ENCODE results near the gene CD8B. TPM values are rescaled to one million over a fixed set of nuclear protein-coding genes. Genes with fewer than 3 reads are reported as not detected.
"Not testable (repeated sequence)": the region's sequence is repeated elsewhere in the genome, so short reads cannot be mapped to it uniquely, and the experiment has no call there.

The CD8B gene
- not detected in 2 replicates for total RNA-seq (2014; rRNA removed; shearing (Covaris generic); ENCODE audit: low replicate concordance)

- not testable (repeated sequence) for H3K4me3 ChIP-seq, H3K27me3 ChIP-seq, H3K36me3 ChIP-seq, DNase-seq, H3K9me3 ChIP-seq
Measured at GRCh38 chr2:86861628-86862379, at the start of gene CD8B. Gene CD8B, minus strand, starts transcription at chr2:86861886. Its CDS starts 21 bp downstream, at chr2:86861865.

GRCh38 chr2:86905868-86906267 lies 44.2 kb upstream of the CD8B start:
- H3K9me3 ChIP-seq, H3K27me3 ChIP-seq: not testable (repeated sequence)

GRCh38 chr2:86900687-86901086 lies 39.0 kb upstream of the CD8B start:
- not testable (repeated sequence) for H3K36me3 ChIP-seq, H3K4me3 ChIP-seq, DNase-seq, H3K9me3 ChIP-seq, H3K27me3 ChIP-seq

More at GRCh38 chr2:86905868-86906267, 44.2 kb upstream of the CD8B start:
- H3K36me3 ChIP-seq, H3K4me3 ChIP-seq, DNase-seq: not testable (repeated sequence)

- DNase-seq, H3K27me3 ChIP-seq: not testable (repeated sequence)
Measured at GRCh38 chr2:86886026-86886425, 24.3 kb upstream of the CD8B start.

GRCh38 chr2:86882865-86883264 lies 21.2 kb upstream of the CD8B start:
- H3K4me3 ChIP-seq, DNase-seq, H3K9me3 ChIP-seq, H3K27me3 ChIP-seq, H3K36me3 ChIP-seq: not testable (repeated sequence)

More at GRCh38 chr2:86886026-86886425, 24.3 kb upstream of the CD8B start:
- H3K4me3 ChIP-seq, H3K36me3 ChIP-seq, H3K9me3 ChIP-seq: not testable (repeated sequence)

- not testable (repeated sequence) for DNase-seq, H3K27me3 ChIP-seq, H3K9me3 ChIP-seq, H3K36me3 ChIP-seq, H3K4me3 ChIP-seq
Measured at GRCh38 chr2:86882118-86882665, 20.5 kb upstream of the CD8B start.

- H3K36me3 ChIP-seq, H3K4me3 ChIP-seq, H3K9me3 ChIP-seq, DNase-seq, H3K27me3 ChIP-seq: not testable (repeated sequence)
Measured at GRCh38 chr2:86878986-86879385, 17.3 kb upstream of the CD8B start.

- not testable (repeated sequence) for H3K36me3 ChIP-seq, H3K27me3 ChIP-seq, H3K4me3 ChIP-seq, H3K9me3 ChIP-seq, DNase-seq
Measured at GRCh38 chr2:86870941-86871340, 9.3 kb upstream of the CD8B start.

- H3K4me3 ChIP-seq, H3K9me3 ChIP-seq, H3K27me3 ChIP-seq, DNase-seq, H3K36me3 ChIP-seq: not testable (repeated sequence)
Measured at GRCh38 chr2:86868895-86869468, 7.3 kb upstream of the CD8B start.

- not testable (repeated sequence) for H3K4me3 ChIP-seq, DNase-seq, H3K27me3 ChIP-seq, H3K36me3 ChIP-seq, H3K9me3 ChIP-seq
Measured at GRCh38 chr2:86862380-86862703, 656 bp upstream of the CD8B start.

GRCh38 chr2:86861175-86861574 lies 511 bp downstream of the CD8B start:
- not testable (repeated sequence) for H3K4me3 ChIP-seq, H3K36me3 ChIP-seq, H3K27me3 ChIP-seq, H3K9me3 ChIP-seq, DNase-seq

- not testable (repeated sequence) for H3K27me3 ChIP-seq, DNase-seq, H3K9me3 ChIP-seq, H3K4me3 ChIP-seq, H3K36me3 ChIP-seq
Measured at GRCh38 chr2:86860573-86860972, 1.1 kb downstream of the CD8B start.

- not testable (repeated sequence) for H3K36me3 ChIP-seq, H3K4me3 ChIP-seq, H3K9me3 ChIP-seq, H3K27me3 ChIP-seq, DNase-seq
Measured at GRCh38 chr2:86857688-86858087, 4.0 kb downstream of the CD8B start.

- not testable (repeated sequence) for DNase-seq, H3K9me3 ChIP-seq, H3K36me3 ChIP-seq, H3K27me3 ChIP-seq, H3K4me3 ChIP-seq
Measured at GRCh38 chr2:86856498-86856897, 5.2 kb downstream of the CD8B start.

- not testable (repeated sequence) for H3K27me3 ChIP-seq, H3K9me3 ChIP-seq, H3K36me3 ChIP-seq, DNase-seq, H3K4me3 ChIP-seq
Measured at GRCh38 chr2:86855981-86856380, 5.7 kb downstream of the CD8B start.

GRCh38 chr2:86851581-86851980 lies 10.1 kb downstream of the CD8B start:
- H3K27me3 ChIP-seq, H3K36me3 ChIP-seq, DNase-seq, H3K4me3 ChIP-seq, H3K9me3 ChIP-seq: not testable (repeated sequence)

GRCh38 chr2:86842607-86843234 lies 19.0 kb downstream of the CD8B start:
- H3K36me3 ChIP-seq, H3K27me3 ChIP-seq, DNase-seq: not testable (repeated sequence)

GRCh38 chr2:86841330-86841729 lies 20.4 kb downstream of the CD8B start:
- H3K27me3 ChIP-seq, H3K36me3 ChIP-seq, H3K4me3 ChIP-seq, DNase-seq, H3K9me3 ChIP-seq: not testable (repeated sequence)

More at GRCh38 chr2:86842607-86843234, 19.0 kb downstream of the CD8B start:
- not testable (repeated sequence) for H3K9me3 ChIP-seq, H3K4me3 ChIP-seq
